H9 (cell line): ENCODE results near the gene THY1. TPM values are rescaled to one million over a fixed set of nuclear protein-coding genes. Genes with fewer than 3 reads are reported as not detected.

Experiments
- DNase-seq: peaks from one replicate; pipeline ENCODE4 v3.0.0-alpha.2; 2017
- H2AFZ ChIP-seq: one replicate; pipeline ENCODE4 v1.6.1; 2013; ENCODE audit warnings: mild to moderate bottlenecking, low read length, control low read depth, moderate library complexity
- H2AK5ac ChIP-seq: 2 replicates; pipeline ENCODE4 v1.6.1; 2013; ENCODE audit warnings: low read length, control low read depth, mixed read lengths; ENCODE audit not compliant: insufficient read length
- H2BK120ac ChIP-seq: one replicate; pipeline ENCODE4 v1.6.1; 2013; ENCODE audit warnings: low read depth, mild to moderate bottlenecking, low read length, control low read depth, inconsistent platforms; ENCODE audit not compliant: poor library complexity, severe bottlenecking
- H2BK12ac ChIP-seq: 2 replicates; pipeline ENCODE4 v1.6.1; 2013; ENCODE audit warnings: low read length, control low read depth, mixed read lengths, low read depth; ENCODE audit not compliant: insufficient read length
- H2BK15ac ChIP-seq: 2 replicates; pipeline ENCODE4 v1.6.1; 2013; ENCODE audit warnings: low read depth, low read length, control low read depth
- H2BK20ac ChIP-seq: one replicate; pipeline ENCODE4 v1.6.1; 2013; ENCODE audit warnings: low read depth, mild to moderate bottlenecking, low read length, control low read depth, inconsistent platforms; ENCODE audit not compliant: poor library complexity, severe bottlenecking
- H2BK5ac ChIP-seq: 2 replicates; pipeline ENCODE4 v1.6.1; 2013; ENCODE audit warnings: low read length, control low read depth, mixed read lengths; ENCODE audit not compliant: insufficient read length
- H3K14ac ChIP-seq: 2 replicates; pipeline ENCODE4 v1.6.1; 2013; ENCODE audit warnings: low read length, control low read depth; ENCODE audit not compliant: insufficient read depth
- H3K18ac ChIP-seq: 2 replicates; pipeline ENCODE4 v1.6.1; 2013; ENCODE audit warnings: low read depth, mild to moderate bottlenecking, mixed read lengths, low read length, control low read depth; ENCODE audit not compliant: insufficient read length
- H3K23ac ChIP-seq: 2 replicates; pipeline ENCODE4 v1.6.1; 2013; ENCODE audit warnings: low read length, control low read depth, mixed read lengths, low read depth; ENCODE audit not compliant: insufficient read length
- H3K23me2 ChIP-seq: 2 replicates; pipeline ENCODE4 v1.6.1; 2013; ENCODE audit warnings: low read depth, mild to moderate bottlenecking, mixed read lengths, low read length, control low read depth; ENCODE audit not compliant: insufficient read length, poor library complexity, severe bottlenecking
- H3K27ac ChIP-seq: 2 replicates; pipeline ENCODE4 v1.5.1; 2013; ENCODE audit warnings: low read length, control low read depth, mixed read lengths, low read depth; ENCODE audit not compliant: insufficient read length
- H3K27me3 ChIP-seq: 2 replicates; pipeline ENCODE4 v1.6.1; 2013; ENCODE audit warnings: low read length, control low read depth, inconsistent platforms; ENCODE audit not compliant: insufficient read depth
- H3K4ac ChIP-seq: 2 replicates; pipeline ENCODE4 v1.6.1; 2013; ENCODE audit warnings: low read depth, mild to moderate bottlenecking, control low read depth, inconsistent platforms, low read length, moderate library complexity
- H3K4me1 ChIP-seq: 2 replicates; pipeline ENCODE4 v1.6.1; 2013; ENCODE audit warnings: low read length, control low read depth, inconsistent platforms; ENCODE audit not compliant: insufficient read depth
- H3K4me2 ChIP-seq: 2 replicates; pipeline ENCODE4 v1.6.1; 2013; ENCODE audit warnings: low read length, control low read depth, mixed read lengths; ENCODE audit not compliant: insufficient read length, insufficient read depth
- H3K56ac ChIP-seq: 2 replicates; pipeline ENCODE4 v1.6.1; 2013; ENCODE audit warnings: low read depth, mild to moderate bottlenecking, mixed read lengths, low read length, control low read depth; ENCODE audit not compliant: insufficient read length
- H3K79me1 ChIP-seq: 2 replicates; pipeline ENCODE4 v1.6.1; 2013; ENCODE audit warnings: low read depth, mild to moderate bottlenecking, moderate library complexity, low read length, control low read depth, inconsistent platforms; ENCODE audit not compliant: insufficient read depth, poor library complexity, severe bottlenecking
- H3K79me2 ChIP-seq: 2 replicates; pipeline ENCODE4 v1.6.1; 2013; ENCODE audit warnings: low read length, control low read depth, inconsistent platforms; ENCODE audit not compliant: insufficient read depth
- H3K9ac ChIP-seq: 2 replicates; pipeline ENCODE4 v1.6.1; 2013; ENCODE audit warnings: low read length, control low read depth, mixed read lengths; ENCODE audit not compliant: insufficient read length; ENCODE audit errors: extremely low read depth
- H3K9me3 ChIP-seq: one replicate; pipeline ENCODE4 v1.6.1; 2013; ENCODE audit warnings: low read depth, low read length, inconsistent platforms; ENCODE audit not compliant: control insufficient read depth
- H3T11ph ChIP-seq: one replicate; pipeline ENCODE4 v1.6.1; 2013; ENCODE audit warnings: mild to moderate bottlenecking, low read length, control low read depth, inconsistent platforms
- H4K20me1 ChIP-seq: one replicate; pipeline ENCODE4 v1.6.1; 2013; ENCODE audit not compliant: control insufficient read depth, insufficient read length, insufficient read depth
- H4K5ac ChIP-seq: 2 replicates; pipeline ENCODE4 v1.6.1; 2013; ENCODE audit warnings: low read depth, mild to moderate bottlenecking, mixed read lengths, low read length, control low read depth; ENCODE audit not compliant: insufficient read length
- H4K8ac ChIP-seq: replicated peaks from 2 replicates; pipeline ENCODE4 v1.6.1; 2013; ENCODE audit warnings: low read length, control low read depth, mixed read lengths, low read depth; ENCODE audit not compliant: insufficient read length
- H4K91ac ChIP-seq: 2 replicates; pipeline ENCODE4 v1.6.1; 2013; ENCODE audit warnings: low read depth, mild to moderate bottlenecking, moderate library complexity, mixed read lengths, low read length, control low read depth; ENCODE audit not compliant: insufficient read length
- H3K27ac Mint-ChIP-seq, 3 experiments: 2 replicates in 2 of 3; 3 replicates in 1 of 3; pipeline ENCODE4 v1.8.0; 2020 to 2021; ENCODE audit warnings: mixed read lengths in 3 of 3, mild to moderate bottlenecking in 1 of 3, moderate library complexity in 1 of 3
- H3K27me3 Mint-ChIP-seq: 2 replicates; pipeline ENCODE4 v1.8.0; 2021; ENCODE audit warnings: low read depth, mild to moderate bottlenecking, moderate library complexity, mixed read lengths
- H3K36me3 Mint-ChIP-seq, 3 experiments: 2 replicates in 2 of 3; 3 replicates in 1 of 3; pipeline ENCODE4 v1.8.0; 2020 to 2021; ENCODE audit warnings: low read depth in 3 of 3, mixed read lengths in 3 of 3; ENCODE audit not compliant: insufficient read depth in 1 of 3
- H3K4me1 Mint-ChIP-seq, 2 experiments: 2 replicates each; pipeline ENCODE4 v1.8.0; 2020; ENCODE audit warnings: mixed read lengths in 2 of 2
- H3K4me3 Mint-ChIP-seq, 2 experiments: 2 replicates in 1 of 2; 3 replicates in 1 of 2; pipeline ENCODE4 v1.8.0; 2020 to 2021; ENCODE audit warnings: mild to moderate bottlenecking in 2 of 2, mixed read lengths in 2 of 2, moderate library complexity in 1 of 2
- H3K9me3 Mint-ChIP-seq, 2 experiments: 2 replicates in 1 of 2; 3 replicates in 1 of 2; pipeline ENCODE4 v1.8.0; 2020; ENCODE audit warnings: mild to moderate bottlenecking in 2 of 2, mixed read lengths in 2 of 2, moderate library complexity in 1 of 2
- WGBS: extraction: QIAGEN DNeasy Blood & Tissue Kit; methylation state at CpG from one replicate; pipeline ENCODE4 v1.1.7; 2013; ENCODE audit warnings: missing lambda C conversion rate, low lambda C conversion rate, mixed read lengths; ENCODE audit not compliant: insufficient read length; ENCODE audit errors: extremely low coverage; 5-methylcytosine and 5-hydroxymethylcytosine counted together
- total RNA-seq: library from RNA; stranded (reverse); gene quantifications from 2 replicates; pipeline ENCODE4 v1.2.1, GENCODE V29; 2021
- TF ChIP-seq, protein P1 (sequence below): fragments of 200-600 bp; sonication (generic); conservative IDR thresholded peaks from 3 replicates; pipeline ENCODE4 v1.8.0; 2021; ENCODE audit warnings: antibody characterized with exemption, mild to moderate bottlenecking

THY1 gene
- total RNA-seq, 1 experiment from 2014 or later: 176 TPM

DNA sequence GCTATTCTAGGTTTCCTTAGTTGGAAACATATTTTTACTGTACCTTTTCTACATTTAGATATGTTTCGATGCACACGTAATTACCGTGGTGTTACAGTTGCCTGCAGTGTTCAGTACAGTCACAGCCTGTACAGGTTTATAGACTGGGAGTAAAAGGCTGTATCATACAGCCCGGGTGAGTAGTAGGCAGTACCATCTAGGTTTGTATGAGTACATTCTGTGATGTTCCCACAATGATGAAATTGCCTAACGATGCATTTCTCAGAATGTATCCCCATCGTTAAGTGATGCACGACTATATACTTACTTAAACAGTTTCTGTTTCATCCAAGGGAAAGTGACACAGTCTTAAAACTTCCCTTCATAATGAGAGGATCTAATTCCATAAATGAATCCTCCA, 13.1 kb upstream of the THY1 start:
- Histone ChIP-seq H3K56ac (no peak overlapping the region), H3T11ph (no peak overlapping the region), H2BK20ac (no peak overlapping the region), H2BK12ac (no peak overlapping the region), H3K18ac (no peak overlapping the region), H4K5ac (no peak overlapping the region), H2BK120ac (no peak overlapping the region), H3K79me1 (no peaks in the 10 kb centered on the region), H3K79me2 (no peaks in the 10 kb centered on the region), H3K27me3 (no peaks in the 10 kb centered on the region), H2BK5ac (no peak overlapping the region), H3K9ac (no peak overlapping the region), H2AFZ (no peak overlapping the region), H3K4me1 (peaks cover 3% of the 10 kb centered on the region; the same call in 1 of the 2 replicates), H4K8ac (no peak overlapping the region), H2AK5ac (no peak overlapping the region), H3K4ac (no peak overlapping the region), H2BK15ac (no peak overlapping the region), H3K9me3 (no peaks in the 10 kb centered on the region), H3K14ac (no peak overlapping the region), H3K23ac (no peak overlapping the region), H3K4me2 (no peak overlapping the region), H4K20me1 (no peaks in the 10 kb centered on the region), H3K23me2 (no peaks in the 10 kb centered on the region), H3K27ac (no peak overlapping the region), H4K91ac (no peak overlapping the region)
- Mint-ChIP-seq H3K9me3 (peaks cover 9 to 10% of the 10 kb centered on the region in 2 experiments), H3K27ac (no peak overlapping the region), H3K4me3 (no peak overlapping the region), H3K27me3 (peaks cover 18% of the 10 kb centered on the region), H3K4me1 (peaks cover 31 to 41% of the 10 kb centered on the region in 2 experiments), H3K36me3 (peaks cover 0 to 9% (median 3%) of the 10 kb centered on the region in 3 experiments; a peak in 4 of 7 replicates)
- TF ChIP-seq, protein P1, sequence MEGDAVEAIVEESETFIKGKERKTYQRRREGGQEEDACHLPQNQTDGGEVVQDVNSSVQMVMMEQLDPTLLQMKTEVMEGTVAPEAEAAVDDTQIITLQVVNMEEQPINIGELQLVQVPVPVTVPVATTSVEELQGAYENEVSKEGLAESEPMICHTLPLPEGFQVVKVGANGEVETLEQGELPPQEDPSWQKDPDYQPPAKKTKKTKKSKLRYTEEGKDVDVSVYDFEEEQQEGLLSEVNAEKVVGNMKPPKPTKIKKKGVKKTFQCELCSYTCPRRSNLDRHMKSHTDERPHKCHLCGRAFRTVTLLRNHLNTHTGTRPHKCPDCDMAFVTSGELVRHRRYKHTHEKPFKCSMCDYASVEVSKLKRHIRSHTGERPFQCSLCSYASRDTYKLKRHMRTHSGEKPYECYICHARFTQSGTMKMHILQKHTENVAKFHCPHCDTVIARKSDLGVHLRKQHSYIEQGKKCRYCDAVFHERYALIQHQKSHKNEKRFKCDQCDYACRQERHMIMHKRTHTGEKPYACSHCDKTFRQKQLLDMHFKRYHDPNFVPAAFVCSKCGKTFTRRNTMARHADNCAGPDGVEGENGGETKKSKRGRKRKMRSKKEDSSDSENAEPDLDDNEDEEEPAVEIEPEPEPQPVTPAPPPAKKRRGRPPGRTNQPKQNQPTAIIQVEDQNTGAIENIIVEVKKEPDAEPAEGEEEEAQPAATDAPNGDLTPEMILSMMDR: no peak
- WGBS: no CpG with 5 or more reads among the region's 7 CpGs
- DNase-seq: no peak
